HuH-7.5 (cell line): ENCODE measurements around the gene LMO7.
"Not testable (repeated sequence)": the region's sequence is repeated elsewhere in the genome, so short reads cannot be mapped to it uniquely, and the experiment has no call there.

Experiments
- DNase-seq: peaks from one replicate; pipeline ENCODE4 v3.0.0; 2011; ENCODE audit warnings: low spot score

Gene LMO7

GRCh38 chr13:75771818-75772217, 135.7 kb downstream of the LMO7 start:
- DNase-seq: no peak

GRCh38 chr13:75774176-75774575, 138.0 kb downstream of the LMO7 start:
- no peak for DNase-seq

GRCh38 chr13:75776550-75776949, 140.4 kb downstream of the LMO7 start:
- DNase-seq: no peak

- no peak for DNase-seq
Measured at GRCh38 chr13:75779393-75779792, 143.3 kb downstream of the LMO7 start.

- DNase-seq: not testable (repeated sequence)
Measured at GRCh38 chr13:75780103-75780502, 144.0 kb downstream of the LMO7 start.

GRCh38 chr13:75782985-75783384, 146.9 kb downstream of the LMO7 start:
- no peak for DNase-seq

GRCh38 chr13:75784003-75784402, 147.9 kb downstream of the LMO7 start:
- DNase-seq: no peak

GRCh38 chr13:75785130-75785529, 149.0 kb downstream of the LMO7 start:
- no peak for DNase-seq

- DNase-seq: no peak
Measured at GRCh38 chr13:75787249-75787928, 151.3 kb downstream of the LMO7 start.

- no peak for DNase-seq
Measured at GRCh38 chr13:75788481-75788981, 152.4 kb downstream of the LMO7 start.

- no peak for DNase-seq
Measured at GRCh38 chr13:75789451-75790197, 153.5 kb downstream of the LMO7 start.

GRCh38 chr13:75790198-75790970, 154.3 kb downstream of the LMO7 start:
- DNase-seq: no peak

- DNase-seq: peak; percentile 40
Measured at GRCh38 chr13:75792526-75793187, 156.5 kb downstream of the LMO7 start.

GRCh38 chr13:75793188-75793567, 157.0 kb downstream of the LMO7 start:
- not testable (repeated sequence) for DNase-seq

GRCh38 chr13:75794663-75795062, 158.5 kb downstream of the LMO7 start:
- DNase-seq: no peak

GRCh38 chr13:75795274-75795673, 159.1 kb downstream of the LMO7 start:
- no peak for DNase-seq

- no peak for DNase-seq
Measured at GRCh38 chr13:75796825-75797224, 160.7 kb downstream of the LMO7 start.

GRCh38 chr13:75797239-75797638, 161.1 kb downstream of the LMO7 start:
- no peak for DNase-seq

- no peak for DNase-seq
Measured at GRCh38 chr13:75797719-75798118, 161.6 kb downstream of the LMO7 start.

GRCh38 chr13:75798353-75799255, 162.5 kb downstream of the LMO7 start:
- DNase-seq: no peak

- no peak for DNase-seq
Measured at GRCh38 chr13:75800545-75800944, 164.4 kb downstream of the LMO7 start.
